GM19467 (cell line): Measurements from ENCODE around the gene PLEK.
"Not testable (repeated sequence)": the region's sequence is repeated elsewhere in the genome, so short reads cannot be mapped to it uniquely, and the experiment has no call there.

Source experiments
- ATAC-seq: cut with Tn5 transposase; IDR thresholded peaks from one replicate; pipeline ENCODE4 v1.9.1; 2021; ENCODE audit warnings: mild to moderate bottlenecking, moderate library complexity; ENCODE audit not compliant: unreplicated experiment

Gene PLEK

GRCh38 chr2:68351997-68352396, 13.1 kb upstream of the PLEK start:
- ATAC-seq: no peak

DNA sequence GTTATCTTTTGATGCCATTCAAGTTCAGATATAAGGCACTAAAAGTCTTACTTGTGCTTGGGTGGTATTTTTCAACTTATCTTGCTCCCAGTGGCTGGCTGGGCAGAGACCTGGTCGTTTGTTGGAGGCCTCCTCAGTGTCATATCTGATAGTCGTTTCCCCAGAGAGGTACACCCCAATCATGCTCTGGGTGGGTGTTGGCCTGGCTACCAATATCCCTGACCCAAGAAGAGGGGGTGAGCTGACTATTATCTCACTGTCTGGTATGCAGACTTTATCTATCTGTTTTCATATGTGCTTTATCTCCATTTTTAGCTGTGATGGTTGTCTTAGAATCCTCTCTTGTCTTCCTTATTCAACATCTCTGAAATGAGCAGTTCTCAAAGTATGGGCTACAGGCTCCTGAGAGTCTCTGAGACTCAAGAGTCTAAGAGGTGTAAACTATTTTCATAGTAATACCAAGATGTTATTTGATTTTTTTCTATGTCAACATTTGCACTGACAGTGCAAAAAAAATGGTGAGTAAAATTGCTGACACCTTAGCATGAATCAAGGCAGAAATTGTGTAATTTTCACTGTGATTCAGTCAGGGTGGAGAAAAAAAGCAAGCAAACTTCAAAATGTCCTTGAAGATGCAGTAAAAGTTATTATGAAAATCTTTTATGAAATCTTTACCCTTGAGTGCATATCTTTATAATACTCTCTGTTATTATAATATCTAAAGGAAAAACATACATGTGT, 12.3 kb upstream of the PLEK start:
- ATAC-seq: no peak

- ATAC-seq: no peak
Measured at GRCh38 chr2:68356599-68357239, 8.4 kb upstream of the PLEK start.

- ATAC-seq: peak; percentile 48
Measured at GRCh38 chr2:68357605-68358337, 7.3 kb upstream of the PLEK start.

DNA sequence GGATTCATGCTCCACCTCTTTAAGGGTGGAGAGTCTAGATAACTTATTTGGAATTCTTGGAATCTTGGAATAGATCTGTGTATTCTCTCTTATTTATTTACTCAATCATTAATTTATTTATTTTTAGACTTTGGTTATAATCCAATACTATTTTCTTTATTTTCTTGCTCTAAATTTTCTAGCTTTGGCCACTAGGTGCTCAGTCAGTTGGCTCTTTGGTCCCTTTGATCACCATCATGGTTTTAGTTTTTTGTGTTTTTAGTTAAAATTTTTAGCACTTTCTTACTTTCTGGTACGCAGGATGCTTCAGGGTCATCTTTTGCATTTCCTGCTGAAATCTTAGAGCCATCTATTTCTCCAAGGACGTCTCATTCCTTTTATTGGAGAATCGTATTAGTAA, 5.2 kb upstream of the PLEK start:
- no peak for ATAC-seq

DNA sequence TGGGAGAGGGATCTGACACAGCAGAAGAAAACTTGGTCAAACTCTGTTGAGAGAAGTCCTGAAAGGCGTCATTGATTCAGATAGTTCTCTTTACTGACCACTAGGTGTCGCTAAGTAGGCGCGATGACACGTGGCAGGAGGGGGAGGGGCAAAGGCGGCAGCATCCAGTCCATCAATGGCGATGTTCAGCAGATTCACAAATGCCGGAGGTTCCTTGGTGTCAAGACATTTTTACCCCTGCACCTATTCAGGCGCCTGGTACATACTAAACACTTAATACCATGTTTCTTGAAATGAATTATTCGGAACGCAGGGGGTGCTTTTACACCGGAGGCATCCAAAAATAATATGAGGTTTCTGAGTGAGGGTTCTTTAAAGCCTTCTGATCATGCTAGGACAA, 3.0 kb upstream of the PLEK start:
- ATAC-seq: peak; percentile 41

GRCh38 chr2:68362749-68363148, 2.3 kb upstream of the PLEK start:
- ATAC-seq: no peak

DNA sequence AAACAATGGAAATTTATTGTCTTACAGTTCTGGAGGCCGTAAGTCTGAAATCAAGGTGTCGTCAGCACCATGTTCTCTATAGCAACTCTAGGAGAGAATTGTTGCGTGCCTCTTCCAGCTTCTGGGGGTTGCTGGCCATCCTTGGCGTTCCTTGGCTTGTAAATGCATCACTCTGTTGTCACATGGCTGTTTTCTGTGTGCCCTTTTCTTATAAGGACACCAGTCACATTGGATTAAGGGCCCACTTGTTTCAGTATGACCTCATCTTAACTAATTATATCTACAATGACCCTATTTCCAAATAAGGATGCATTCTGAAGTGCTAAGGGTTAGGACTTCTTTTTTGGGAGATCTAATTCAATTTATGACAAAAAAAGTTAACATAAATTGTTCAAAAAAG, 1.4 kb upstream of the PLEK start:
- no peak for ATAC-seq

- ATAC-seq: no peak
Measured at GRCh38 chr2:68366083-68366560, 1.0 kb downstream of the PLEK start.

DNA sequence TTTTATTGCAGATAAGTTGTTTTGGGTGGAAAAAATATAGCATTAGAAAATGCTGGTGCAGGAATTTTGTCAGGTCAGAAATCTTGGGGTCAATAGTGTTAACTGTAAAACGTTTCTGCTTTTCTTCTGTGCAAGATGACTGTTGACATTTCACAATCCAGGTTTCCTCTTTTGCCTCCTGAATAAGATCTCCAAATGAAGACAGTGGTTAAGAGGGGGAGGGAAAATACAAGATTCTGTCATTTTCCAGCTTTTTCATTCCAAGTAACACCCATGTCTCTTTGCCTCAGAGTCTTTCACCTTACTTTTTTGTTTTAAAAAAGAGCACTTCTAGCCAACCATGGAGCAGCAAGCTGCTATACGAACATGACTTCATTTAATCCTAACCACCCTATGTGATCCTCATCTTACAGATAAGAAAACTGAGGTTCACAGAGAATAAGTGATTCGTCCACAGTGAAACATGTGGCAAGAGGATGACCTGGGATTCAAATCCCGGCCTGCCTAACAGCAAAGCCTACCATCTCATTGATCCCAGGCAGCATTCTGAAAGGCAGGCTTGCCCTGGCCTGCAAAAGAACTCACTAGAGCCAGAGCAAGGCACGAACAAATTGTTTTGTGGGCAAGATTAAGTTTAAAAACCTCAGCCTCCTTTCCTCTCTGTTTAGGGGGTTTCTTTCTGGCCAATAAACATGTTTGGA, 3.0 kb downstream of the PLEK start:
- ATAC-seq: no peak

- no peak for ATAC-seq
Measured at GRCh38 chr2:68368654-68369336, 3.7 kb downstream of the PLEK start.

DNA sequence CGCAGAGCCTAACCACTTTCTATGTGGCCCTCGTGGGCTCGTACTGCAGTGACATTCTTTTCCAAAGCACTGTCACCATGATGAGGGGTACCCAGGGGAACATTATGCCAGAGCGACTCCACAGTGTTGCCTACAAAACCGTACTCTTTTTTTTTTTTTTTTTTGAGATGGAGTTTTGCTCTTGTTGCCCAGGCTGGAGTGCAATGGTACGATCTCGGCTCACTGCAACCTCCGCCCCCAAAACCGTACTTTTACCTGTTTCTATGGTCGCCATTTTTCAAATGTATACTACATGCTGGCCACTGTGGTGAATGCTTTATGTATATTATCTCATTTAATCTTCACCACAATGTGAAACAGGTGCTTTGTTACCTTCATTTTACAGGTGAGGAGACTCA, 4.3 kb downstream of the PLEK start:
- no peak for ATAC-seq

GRCh38 chr2:68371138-68371537, 6.1 kb downstream of the PLEK start:
- no peak for ATAC-seq

DNA sequence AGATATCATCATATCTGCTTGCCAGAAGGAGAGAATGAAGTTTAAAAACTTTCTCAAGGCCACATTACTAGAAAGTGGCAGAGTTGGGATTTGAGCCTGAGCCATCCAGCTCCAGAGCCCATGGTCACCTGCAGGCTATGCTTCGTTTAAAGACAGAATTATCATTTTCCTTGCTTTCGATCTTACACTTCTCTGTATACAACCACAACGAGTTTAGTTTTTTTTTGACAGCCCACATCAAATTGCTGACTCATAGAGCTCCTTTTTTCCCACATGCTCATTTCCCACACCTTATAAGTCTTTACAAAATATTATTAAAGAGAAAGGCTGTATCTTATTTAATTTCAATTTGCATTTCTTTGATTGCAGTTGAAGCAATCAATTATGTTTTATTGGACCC, 6.5 kb downstream of the PLEK start:
- no peak for ATAC-seq

GRCh38 chr2:68372485-68372884, 7.4 kb downstream of the PLEK start:
- no peak for ATAC-seq

DNA sequence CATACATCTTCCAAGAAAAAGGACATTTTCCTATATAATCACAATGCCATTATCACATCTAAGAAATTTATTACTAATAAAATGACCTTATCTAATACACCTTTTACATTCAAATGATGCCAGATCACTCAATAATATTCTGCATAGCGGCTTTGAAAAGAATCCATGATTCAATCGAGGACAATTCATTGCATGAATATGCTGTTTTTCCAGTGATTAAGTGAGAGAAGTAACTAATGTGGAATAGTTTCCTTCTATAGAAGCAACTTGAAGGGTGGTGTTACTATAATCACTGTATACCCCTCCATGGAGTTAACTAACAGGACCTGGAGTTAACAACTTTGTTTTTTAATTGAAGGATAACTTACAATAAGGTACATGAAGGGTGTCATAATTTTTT, 9.1 kb downstream of the PLEK start:
- ATAC-seq: no peak

GRCh38 chr2:68375582-68375981, 10.5 kb downstream of the PLEK start:
- ATAC-seq: no peak

DNA sequence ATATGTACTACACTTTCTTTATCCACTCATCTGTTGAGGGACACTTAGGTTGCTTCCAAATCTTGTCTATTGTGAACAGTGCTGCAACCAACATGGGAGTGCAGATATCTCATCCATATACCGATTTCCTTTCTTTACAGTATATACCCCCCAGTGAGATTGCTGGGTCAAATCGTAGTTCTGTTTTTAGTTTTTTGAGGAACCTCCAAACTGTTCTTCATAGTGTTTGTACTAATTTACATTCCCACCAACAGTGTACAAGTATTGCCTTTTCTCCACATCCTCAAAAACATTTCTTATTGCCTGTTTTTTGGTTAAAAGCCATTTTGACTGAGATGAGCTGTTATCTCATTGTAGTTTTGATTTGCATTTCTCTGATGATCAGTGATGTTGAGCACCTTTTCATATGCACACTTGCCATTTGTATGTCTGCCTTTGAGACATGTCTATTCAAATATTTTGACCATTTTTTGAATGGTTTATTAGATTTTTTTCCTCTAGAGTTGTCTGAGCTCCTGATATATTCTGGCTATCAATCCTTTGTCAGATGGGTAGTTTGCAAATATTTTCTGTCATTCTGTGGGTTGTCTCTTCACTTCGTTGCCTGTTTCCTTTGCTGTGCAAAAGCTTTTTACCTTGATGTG, 12.2 kb downstream of the PLEK start:
- ATAC-seq: no peak

GRCh38 chr2:68378779-68379178, 13.7 kb downstream of the PLEK start:
- not testable (repeated sequence) for ATAC-seq

- no peak for ATAC-seq
Measured at GRCh38 chr2:68379184-68379708, 14.2 kb downstream of the PLEK start.
